CD4-positive, alpha-beta memory T cell (primary cell): ENCODE data around the gene PLEKHA7. TPM values are rescaled to one million over a fixed set of nuclear protein-coding genes. Genes with fewer than 3 reads are reported as not detected.

Experiments
- CTCF ChIA-PET: fragments of 350-600 bp; sonication (Branson Sonifier 250); formaldehyde crosslinking; loops from one replicate; lab custom pipeline; 2021; ENCODE audit warnings: inconsistent platforms; ENCODE audit not compliant: partially characterized antibody; lab: Charles Lee
- POLR2A ChIA-PET: fragments of 350-600 bp; sonication (Branson Sonifier 250); formaldehyde crosslinking; loops from one replicate; lab custom pipeline; 2021; ENCODE audit not compliant: partially characterized antibody; lab: Charles Lee
- DNase-seq, 5 donors: peaks; one replicate each; pipeline versions ENCODE4 v3.0.0 to v3.0.0-alpha.2; 2020 to 2022; ENCODE audit warnings: mixed read lengths in 1 of 5
- H3K27ac ChIP-seq: one replicate; pipeline ENCODE4 v1.7.0; 2013; ENCODE audit warnings: low read depth, low read length
- H3K27me3 ChIP-seq: 2 replicates; pipeline ENCODE4 v1.7.0; 2013; ENCODE audit warnings: mild to moderate bottlenecking, low read length, moderate library complexity; ENCODE audit not compliant: insufficient read depth
- H3K36me3 ChIP-seq: 2 replicates; pipeline ENCODE4 v1.7.0; 2013; ENCODE audit warnings: mild to moderate bottlenecking, low read length, moderate library complexity; ENCODE audit not compliant: insufficient read depth
- H3K4me1 ChIP-seq: 2 replicates; pipeline ENCODE4 v1.7.0; 2013; ENCODE audit warnings: mild to moderate bottlenecking, low read length, moderate library complexity; ENCODE audit not compliant: insufficient read depth
- H3K4me3 ChIP-seq, 2 donors: one replicate each; pipeline ENCODE4 v1.7.0; 2013; ENCODE audit warnings: low read length in 2 of 2, mild to moderate bottlenecking in 1 of 2
- H3K9me3 ChIP-seq, 2 donors: one replicate each; pipeline ENCODE4 v1.7.0; 2013; ENCODE audit warnings: low read length in 2 of 2, control low read depth in 1 of 2; ENCODE audit not compliant: control insufficient read depth in 1 of 2
- H3K27ac Mint-ChIP-seq, 7 donors: one replicate each; pipeline ENCODE4 v1.8.0; 2020 to 2021; ENCODE audit warnings: mixed read lengths in 7 of 7, mild to moderate bottlenecking in 6 of 7, inconsistent platforms in 3 of 7, moderate library complexity in 3 of 7
- H3K27me3 Mint-ChIP-seq, 2 donors: one replicate each; pipeline ENCODE4 v1.8.0; 2020 to 2021; ENCODE audit warnings: mixed read lengths in 2 of 2
- H3K36me3 Mint-ChIP-seq, 2 donors: one replicate each; pipeline ENCODE4 v1.8.0; 2020 to 2021; ENCODE audit warnings: mixed read lengths in 2 of 2, inconsistent platforms in 1 of 2, mild to moderate bottlenecking in 1 of 2
- H3K4me1 Mint-ChIP-seq, 4 donors: one replicate each; pipeline ENCODE4 v1.8.0; 2020 to 2021; ENCODE audit warnings: mixed read lengths in 4 of 4, mild to moderate bottlenecking in 1 of 4
- H3K4me3 Mint-ChIP-seq, 8 donors: one replicate each; pipeline ENCODE4 v1.8.0; 2020 to 2021; ENCODE audit warnings: mixed read lengths in 8 of 8, mild to moderate bottlenecking in 7 of 8, moderate library complexity in 6 of 8, inconsistent platforms in 3 of 8
- H3K9me3 Mint-ChIP-seq, 8 donors: one replicate each; pipeline ENCODE4 v1.8.0; 2020 to 2021; ENCODE audit warnings: mixed read lengths in 8 of 8, mild to moderate bottlenecking in 5 of 8, inconsistent platforms in 3 of 8, moderate library complexity in 1 of 8
- intact Hi-C: fragments of 100-400 bp; cut with micrococcal nuclease; formaldehyde crosslinking; loops from one replicate; pipeline ENCODE4 v1.15.1; 2023
- polyA plus RNA-seq, 2 donors: library from polyadenylated mRNA; unstranded; fragments of 300-500 nt; fragmentation: Illumina TruSeq; gene quantifications; one replicate each; pipeline ENCODE4 v1.2.3, GENCODE V29; 2021
- total RNA-seq, 2 experiments: library from RNA; stranded (reverse); gene quantifications; one replicate each; pipeline ENCODE4 v1.2.3, GENCODE V29; 2021

Gene PLEKHA7
- total and polyA plus RNA-seq, 4 experiments from 2014 or later, result 1.6 to 8.3 (median 6.0) TPM

GRCh38 chr11:16902182-16902581 is 112.0 kb downstream of the PLEKHA7 start:
- H3K27ac Mint-ChIP-seq, result no peak overlapping the region

GRCh38 chr11:16900491-16900890 is 113.7 kb downstream of the PLEKHA7 start:
- Histone ChIP-seq H3K9me3 (no peaks in the 10 kb centered on the region), H3K27ac (no peak overlapping the region), H3K36me3 (no peaks in the 10 kb centered on the region), H3K27me3 (no peaks in the 10 kb centered on the region), H3K4me3 (no peak overlapping the region), H3K4me1 (peaks cover 14% of the 10 kb centered on the region)
- Mint-ChIP-seq H3K4me3 (no peak overlapping the region), H3K36me3 (no peaks in the 10 kb centered on the region), H3K27ac (no peak overlapping the region), H3K27me3 (no peaks in the 10 kb centered on the region), H3K4me1 (peaks cover 12 to 22% (median 20%) of the 10 kb centered on the region in 4 donors), H3K9me3 (peaks cover 0 to 3% (median 0%) of the 10 kb centered on the region in 8 donors)
- DNase-seq, result no peak
- POLR2A ChIA-PET, result no interaction called here
- CTCF ChIA-PET, result no interaction called here
- intact Hi-C loops, result no loop called here

More at GRCh38 chr11:16902182-16902581, 112.0 kb downstream of the PLEKHA7 start:
- CTCF ChIA-PET, result interaction anchor here (1.4 kb wide), 1 partner anchor 82 kb away, joined by 4 read pairs; no protein-coding TSS in a partner anchor
- Mint-ChIP-seq H3K27me3 (no peaks in the 10 kb centered on the region), H3K36me3 (peaks cover 0 to 3% of the 10 kb centered on the region in 2 donors), H3K4me3 (no peak overlapping the region), H3K9me3 (peaks cover 0 to 4% (median 0%) of the 10 kb centered on the region in 8 donors), H3K4me1 (peaks cover 12 to 22% (median 20%) of the 10 kb centered on the region in 4 donors)
- Histone ChIP-seq H3K4me3 (no peak overlapping the region), H3K9me3 (no peaks in the 10 kb centered on the region), H3K27me3 (no peaks in the 10 kb centered on the region), H3K4me1 (peaks cover 14% of the 10 kb centered on the region), H3K36me3 (no peaks in the 10 kb centered on the region), H3K27ac (no peak overlapping the region)
- intact Hi-C loops, result no loop called here
- POLR2A ChIA-PET, result no interaction called here
- no peak for DNase-seq

GRCh38 chr11:16899708-16900303 is 114.4 kb downstream of the PLEKHA7 start:
- POLR2A ChIA-PET, result no interaction called here
- Mint-ChIP-seq H3K9me3 (peaks cover 0 to 3% (median 0%) of the 10 kb centered on the region in 8 donors), H3K4me1 (peaks cover 12 to 22% (median 20%) of the 10 kb centered on the region in 4 donors), H3K27ac (no peak overlapping the region), H3K36me3 (no peaks in the 10 kb centered on the region), H3K4me3 (no peak overlapping the region), H3K27me3 (no peaks in the 10 kb centered on the region)
- no peak for DNase-seq
- no peaks in the 10 kb centered on the region for H3K36me3 ChIP-seq
- CTCF ChIA-PET, result no interaction called here
- H3K27me3 ChIP-seq, result no peaks in the 10 kb centered on the region
- peaks cover 14% of the 10 kb centered on the region for H3K4me1 ChIP-seq
- H3K9me3 ChIP-seq, result no peaks in the 10 kb centered on the region
- intact Hi-C loops, result no loop called here
- no peak overlapping the region for H3K4me3 ChIP-seq
- H3K27ac ChIP-seq, result no peak overlapping the region

- POLR2A ChIA-PET, result no interaction called here
- Mint-ChIP-seq H3K27me3 (no peaks in the 10 kb centered on the region), H3K9me3 (peaks cover 0 to 3% (median 0%) of the 10 kb centered on the region in 8 donors), H3K4me1 (peaks cover 11 to 18% (median 13%) of the 10 kb centered on the region in 4 donors), H3K27ac (no peak overlapping the region), H3K4me3 (no peak overlapping the region), H3K36me3 (no peaks in the 10 kb centered on the region)
- H3K9me3 ChIP-seq, result no peaks in the 10 kb centered on the region
- H3K36me3 ChIP-seq, result no peaks in the 10 kb centered on the region
- H3K27me3 ChIP-seq, result no peaks in the 10 kb centered on the region
- no peak for DNase-seq
- no peak overlapping the region for H3K27ac ChIP-seq
- CTCF ChIA-PET, result no interaction called here
- H3K4me1 ChIP-seq, result peaks cover 12% of the 10 kb centered on the region
- no peak overlapping the region for H3K4me3 ChIP-seq
- intact Hi-C loops, result no loop called here
Observed at GRCh38 chr11:16898274-16898985, 115.8 kb downstream of the PLEKHA7 start.

GRCh38 chr11:16897470-16898061 is 116.6 kb downstream of the PLEKHA7 start:
- Mint-ChIP-seq H3K4me3 (no peak overlapping the region), H3K36me3 (no peaks in the 10 kb centered on the region), H3K4me1 (peaks cover 7 to 12% (median 8%) of the 10 kb centered on the region in 4 donors), H3K9me3 (peaks cover 0 to 3% (median 0%) of the 10 kb centered on the region in 8 donors), H3K27me3 (no peaks in the 10 kb centered on the region), H3K27ac (no peak overlapping the region)
- POLR2A ChIA-PET, result no interaction called here
- CTCF ChIA-PET, result no interaction called here
- Histone ChIP-seq H3K27ac (no peak overlapping the region), H3K27me3 (no peaks in the 10 kb centered on the region), H3K4me3 (no peak overlapping the region), H3K4me1 (peaks cover 4% of the 10 kb centered on the region), H3K9me3 (no peaks in the 10 kb centered on the region), H3K36me3 (no peaks in the 10 kb centered on the region)
- no peak for DNase-seq
- intact Hi-C loops, result no loop called here

- Histone ChIP-seq H3K4me3 (no peak overlapping the region), H3K27ac (no peak overlapping the region), H3K9me3 (no peaks in the 10 kb centered on the region), H3K36me3 (no peaks in the 10 kb centered on the region), H3K27me3 (no peaks in the 10 kb centered on the region), H3K4me1 (no peaks in the 10 kb centered on the region)
- peaks cover 2 to 6% (median 2%) of the 10 kb centered on the region in 4 donors for H3K4me1 Mint-ChIP-seq
- ChIA-PET POLR2A (no interaction called here), CTCF (no interaction called here)
- H3K9me3 Mint-ChIP-seq, result peaks cover 0 to 2% (median 0%) of the 10 kb centered on the region in 8 donors
- intact Hi-C loops, result no loop called here
- no peaks in the 10 kb centered on the region for H3K36me3 Mint-ChIP-seq
- H3K4me3 Mint-ChIP-seq, result no peak overlapping the region
- H3K27ac Mint-ChIP-seq, result no peak overlapping the region
- H3K27me3 Mint-ChIP-seq, result no peaks in the 10 kb centered on the region
- DNase-seq, result no peak
Observed at GRCh38 chr11:16896729-16897469, 117.3 kb downstream of the PLEKHA7 start.

- intact Hi-C loops, result no loop called here
- peaks cover 0 to 4% of the 10 kb centered on the region in 2 donors for H3K36me3 Mint-ChIP-seq
- Histone ChIP-seq H3K36me3 (no peaks in the 10 kb centered on the region), H3K9me3 (no peaks in the 10 kb centered on the region), H3K27me3 (no peaks in the 10 kb centered on the region), H3K4me1 (no peaks in the 10 kb centered on the region), H3K27ac (no peak overlapping the region), H3K4me3 (no peak overlapping the region)
- H3K9me3 Mint-ChIP-seq, result peaks cover 0 to 8% (median 1%) of the 10 kb centered on the region in 8 donors
- POLR2A ChIA-PET, result no interaction called here
- no peak overlapping the region for H3K27ac Mint-ChIP-seq
- peaks cover 0 to 4% (median 0%) of the 10 kb centered on the region in 4 donors for H3K4me1 Mint-ChIP-seq
- no peak overlapping the region for H3K4me3 Mint-ChIP-seq
- no peaks in the 10 kb centered on the region for H3K27me3 Mint-ChIP-seq
- CTCF ChIA-PET, result no interaction called here
- DNase-seq, result no peak
Observed at GRCh38 chr11:16895306-16895705, 118.9 kb downstream of the PLEKHA7 start.
